Middle frontal gyrus (tissue), 1 donor: Measurements from ENCODE around the gene DLL3.

Source experiments
- DNase-seq: peaks from one replicate; pipeline ENCODE4 v3.0.0-alpha.2; 2015; ENCODE audit warnings: low spot score; ENCODE audit errors: extremely low spot score

The DLL3 gene

GRCh38 chr19:39554701-39555311, 56.1 kb downstream of the DLL3 start:
- no peak for DNase-seq

- DNase-seq: no peak
Measured at GRCh38 chr19:39555883-39556282, 57.1 kb downstream of the DLL3 start.
